Activated CD8-positive, alpha-beta memory T cell treated with anti-CD3 and anti-CD28 coated beads, Interleukin-2, amount 50 U/mL, for 1 hour (primary cell): ENCODE data around the gene SIGLEC10.

Experiments
- DNase-seq: peaks from one replicate; pipeline ENCODE4 v3.0.0-alpha.2; 2020; ENCODE audit errors: extremely low read depth

Gene SIGLEC10

DNA sequence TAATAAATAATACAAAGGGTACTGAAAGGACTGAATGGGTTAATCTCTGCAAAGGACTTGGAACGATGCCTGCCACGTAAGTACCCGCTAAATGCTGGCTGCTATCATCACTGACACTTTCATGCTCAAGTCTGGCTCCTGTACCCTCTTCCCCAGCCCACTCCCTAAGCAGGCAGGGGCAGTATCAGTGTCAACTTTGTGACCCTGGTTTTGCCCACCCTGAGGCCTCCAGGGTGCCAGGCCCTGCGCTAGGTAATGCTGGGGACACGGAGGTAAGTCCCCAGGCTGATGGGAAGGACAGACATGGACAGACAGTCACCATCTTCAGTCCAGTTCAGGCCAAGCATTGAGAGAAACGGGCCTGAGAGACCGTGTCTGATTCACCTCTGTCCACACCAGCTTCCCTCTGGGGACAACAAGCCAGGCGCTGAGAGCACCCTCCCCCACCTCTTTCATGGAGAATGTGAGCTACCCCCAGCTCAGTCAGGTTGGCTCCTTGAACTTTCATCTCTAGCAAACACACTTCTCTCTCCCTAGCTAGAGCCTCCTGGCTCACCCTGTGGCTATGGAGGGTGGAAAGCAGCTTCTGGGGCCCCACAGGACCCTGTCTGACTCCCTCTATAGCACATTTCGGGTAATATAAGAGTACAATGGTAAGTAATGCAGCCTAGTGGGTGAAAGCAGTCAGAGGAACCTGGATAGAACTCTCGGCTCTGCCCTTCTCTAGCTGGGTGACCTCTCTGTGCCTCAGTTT is 52.1 kb downstream of the SIGLEC10 start:
- DNase-seq: no peak

- DNase-seq: no peak
These were observed 53.0 kb downstream of the SIGLEC10 start for GRCh38 chr19:51364200-51365106.

- DNase-seq: no peak
These were observed 56.2 kb downstream of the SIGLEC10 start for GRCh38 chr19:51361239-51361638.
